Adrenal gland (tissue), 5 donors: ENCODE data around the gene MRPL33.

Experiments
- POLR2A ChIP-seq, 2 donors: fragments of 450-650 bp; IDR thresholded peaks; one replicate each; pipeline ENCODE4 v1.6.1; 2017; ENCODE audit warnings: antibody characterized with exemption in 2 of 2, mild to moderate bottlenecking in 2 of 2, moderate library complexity in 1 of 2
- TF ChIP-seq, protein P1 (sequence below), 6 experiments: fragments of 450-650 bp in 4 of 6; fragments of 200-600 bp in 2 of 6; sonication (generic) in 1 of 6; IDR thresholded peaks; 1 replicate in 5 of 6; 2 replicates in 1 of 6; pipeline versions ENCODE4 v1.5.1 to v1.8.0; 2016 to 2021; ENCODE audit warnings: antibody characterized with exemption in 6 of 6, mild to moderate bottlenecking in 2 of 6, moderate library complexity in 1 of 6
- donor health status: DM: no; HTN: no; CAD: no.

DNA sequence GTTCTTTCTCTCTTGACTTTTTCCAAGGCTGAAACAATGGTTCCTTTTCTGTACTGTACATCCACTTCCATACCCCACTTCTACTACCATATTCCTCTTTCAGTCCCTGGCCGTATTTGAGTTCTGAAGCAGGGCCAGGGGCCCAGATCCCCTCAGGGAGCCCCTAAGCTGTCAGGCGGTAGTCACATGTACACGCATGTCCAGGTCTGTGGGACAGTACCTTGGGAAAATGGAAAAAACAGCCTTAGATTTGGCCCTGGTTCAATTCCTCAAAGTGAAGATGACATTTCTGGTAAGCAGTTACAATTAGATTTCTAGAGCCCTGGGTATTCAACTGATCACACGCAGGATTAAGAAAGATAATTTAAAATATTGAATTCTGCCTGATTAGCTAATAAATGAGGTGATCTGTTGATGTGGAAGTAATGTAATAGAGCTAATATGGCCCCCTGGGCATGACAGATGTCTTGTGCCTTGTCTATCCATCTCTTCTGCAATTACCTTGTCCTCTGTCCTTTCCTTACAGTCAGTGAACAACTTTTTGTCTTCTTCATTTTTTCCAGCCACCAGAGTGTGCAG, 44.4 kb downstream of the MRPL33 start:
- TF ChIP-seq, protein P1, sequence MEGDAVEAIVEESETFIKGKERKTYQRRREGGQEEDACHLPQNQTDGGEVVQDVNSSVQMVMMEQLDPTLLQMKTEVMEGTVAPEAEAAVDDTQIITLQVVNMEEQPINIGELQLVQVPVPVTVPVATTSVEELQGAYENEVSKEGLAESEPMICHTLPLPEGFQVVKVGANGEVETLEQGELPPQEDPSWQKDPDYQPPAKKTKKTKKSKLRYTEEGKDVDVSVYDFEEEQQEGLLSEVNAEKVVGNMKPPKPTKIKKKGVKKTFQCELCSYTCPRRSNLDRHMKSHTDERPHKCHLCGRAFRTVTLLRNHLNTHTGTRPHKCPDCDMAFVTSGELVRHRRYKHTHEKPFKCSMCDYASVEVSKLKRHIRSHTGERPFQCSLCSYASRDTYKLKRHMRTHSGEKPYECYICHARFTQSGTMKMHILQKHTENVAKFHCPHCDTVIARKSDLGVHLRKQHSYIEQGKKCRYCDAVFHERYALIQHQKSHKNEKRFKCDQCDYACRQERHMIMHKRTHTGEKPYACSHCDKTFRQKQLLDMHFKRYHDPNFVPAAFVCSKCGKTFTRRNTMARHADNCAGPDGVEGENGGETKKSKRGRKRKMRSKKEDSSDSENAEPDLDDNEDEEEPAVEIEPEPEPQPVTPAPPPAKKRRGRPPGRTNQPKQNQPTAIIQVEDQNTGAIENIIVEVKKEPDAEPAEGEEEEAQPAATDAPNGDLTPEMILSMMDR (IDR thresholded peaks at IDR 0.05), result no peak
- TF ChIP-seq POLR2A (IDR thresholded peaks at IDR 0.05), result no peak
